ENCODE results near the gene BMPR1B. TPM values are rescaled to one million over a fixed set of nuclear protein-coding genes. Genes with fewer than 3 reads are reported as not detected.

Gene BMPR1B
- total and polyA plus RNA-seq, 2 of the 8 experiments (the other 6 are each of a cell fraction or from before 2014, with no cell fraction given) = 0.14 to 1.1 TPM

- H3K4ac ChIP-seq (replicated peaks; ENCODE audit: insufficient read length, low read depth, low read length) = no peak overlapping the region
- no peak overlapping the region for H3K27ac ChIP-seq (ENCODE audit: low read depth, low read length)
- no peak overlapping the region for H2BK20ac ChIP-seq (ENCODE audit: low read length)
- no peak overlapping the region for H3K4me3 ChIP-seq (ENCODE audit: extremely low read depth in 1 of 4, insufficient read depth in 2 of 4, low read depth in 3 of 4, low read length in 4 of 4)
- H3K79me1 ChIP-seq (ENCODE audit: low read depth, low read length) = no peaks in the 10 kb centered on the region
- 96% methylated on average over 2 of the region's 2 CpGs; no CpG with 5 or more reads in 1 of the 2 experiments for WGBS, 2 experiments (ENCODE audit: extremely low coverage in 1 of 2, insufficient coverage in 1 of 2, insufficient read length in 1 of 2, insufficient replicate concordance in 2 of 2, low coverage in 1 of 2, low lambda C conversion rate in 2 of 2, missing lambda C conversion rate in 1 of 2)
- FAIRE-seq (no peak), DNase-seq (ENCODE audit: low read depth in 1 of 2, low spot score in 2 of 2) (no peak)
- H4K20me1 ChIP-seq (replicated peaks in 1 of 2; ENCODE audit: control insufficient read depth in 1 of 2, insufficient read depth in 2 of 2, low read length in 2 of 2) = no peaks in the 10 kb centered on the region
- no peaks in the 10 kb centered on the region for H3K9me3 ChIP-seq (ENCODE audit: insufficient read depth in 2 of 2, low read depth in 1 of 2, low read length in 1 of 2)
- H2AFZ ChIP-seq (ENCODE audit: low read length) = no peak overlapping the region
- H4K8ac ChIP-seq (ENCODE audit: extremely low read depth, insufficient read depth, low read length) = no peak overlapping the region
- no peaks in the 10 kb centered on the region for H3K36me3 ChIP-seq (ENCODE audit: control insufficient read depth in 2 of 4, insufficient read depth in 4 of 4, low read length in 3 of 4)
- H3K9ac ChIP-seq (replicated peaks in 1 of 4; ENCODE audit: extremely low read depth in 1 of 4, low read depth in 3 of 4, low read length in 3 of 4) = no peak overlapping the region
- H3K23me2 ChIP-seq (ENCODE audit: low read depth, low read length) = no peaks in the 10 kb centered on the region
- TF ChIP-seq ASH2L (IDR thresholded peaks at IDR 0.05; ENCODE audit: low read length) = no peak
- no peak for TF ChIP-seq CTCF (IDR thresholded peaks at IDR 0.05; ENCODE audit: control extremely low read depth in 1 of 3, insufficient read depth in 1 of 3, low read depth in 1 of 3, low read length in 3 of 3)
- no peak overlapping the region for H4K91ac ChIP-seq (replicated peaks; ENCODE audit: insufficient read length, low read length)
- H3K79me2 ChIP-seq (ENCODE audit: control insufficient read depth in 1 of 2, insufficient read depth in 2 of 2, low read length in 2 of 2) = no peaks in the 10 kb centered on the region
- no peak overlapping the region for H2BK15ac ChIP-seq (ENCODE audit: low read length)
- no peak overlapping the region for H4K5ac ChIP-seq (ENCODE audit: insufficient read length, low read depth, low read length)
- no peaks in the 10 kb centered on the region for H3K27me3 ChIP-seq (replicated peaks in 1 of 4; ENCODE audit: control insufficient read depth in 3 of 4, extremely low read depth in 1 of 4, insufficient read depth in 3 of 4, low read length in 3 of 4)
- H2AK5ac ChIP-seq (ENCODE audit: low read depth, low read length) = no peak overlapping the region
- H3K18ac ChIP-seq (ENCODE audit: extremely low read depth, low read length) = no peak overlapping the region
- POLR2A ChIA-PET (ENCODE audit: partially characterized antibody) = no interaction called here
- CTCF ChIA-PET (ENCODE audit: partially characterized antibody) = no interaction called here
- H3K23ac ChIP-seq (ENCODE audit: insufficient read length) = no peak overlapping the region
- no peak overlapping the region for H2BK120ac ChIP-seq (replicated peaks; ENCODE audit: low read depth, low read length)
- H3K56ac ChIP-seq (replicated peaks; ENCODE audit: insufficient read length, low read depth, low read length) = no peak overlapping the region
- no peak overlapping the region for H2BK5ac ChIP-seq (ENCODE audit: low read depth, low read length)
- no peak overlapping the region for H2BK12ac ChIP-seq (ENCODE audit: low read depth, low read length)
- no peak overlapping the region for H3K4me2 ChIP-seq (ENCODE audit: insufficient read depth in 1 of 2, low read depth in 2 of 2, low read length in 2 of 2)
- no peak overlapping the region for H3K14ac ChIP-seq (ENCODE audit: insufficient read length)
- no peaks in the 10 kb centered on the region for H3K4me1 ChIP-seq (replicated peaks in 1 of 4; ENCODE audit: control insufficient read depth in 3 of 4, insufficient read depth in 4 of 4, low read length in 3 of 4)
Observed at GRCh38 chr4:95013236-95013635, 255.5 kb downstream of the BMPR1B start.

All from H1 (cell line).